Measurements from ENCODE around the gene MMP24. TPM values are rescaled to one million over a fixed set of nuclear protein-coding genes. Genes with fewer than 3 reads are reported as not detected.

The MMP24 gene
- total and polyA plus RNA-seq, 8 donors = 2.0 to 7.3 (median 5.0) TPM

DNA sequence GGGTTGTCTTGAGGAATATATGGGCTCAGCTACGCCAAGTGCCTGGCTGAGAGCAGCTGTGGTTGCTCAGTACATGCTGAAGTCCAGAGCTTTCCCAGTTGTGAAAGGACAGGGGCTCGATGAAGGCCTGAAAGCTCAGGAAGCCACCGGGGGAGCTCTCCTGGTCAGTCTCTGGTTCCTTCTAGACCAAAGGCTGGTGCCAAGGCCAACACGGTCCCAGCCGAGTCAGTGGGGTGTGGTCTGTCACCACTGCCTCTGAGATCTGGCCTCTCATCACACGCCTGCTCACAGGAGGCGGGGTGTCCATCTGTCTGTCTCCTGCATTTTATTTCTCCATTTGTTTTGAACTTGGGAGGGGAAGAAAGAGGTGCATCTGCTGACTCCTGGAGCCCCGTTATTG lies 70.7 kb downstream of the MMP24 start:
- intact Hi-C loops (cut with DNase I) = no loop called here
- Histone ChIP-seq H3K4me3 (no peak overlapping the region), H3K9me3 (no peaks in the 10 kb centered on the region), H3K36me3 (no peaks in the 10 kb centered on the region), H3K27me3 (no peaks in the 10 kb centered on the region), H3K27ac (no peak overlapping the region), H3K4me1 (no peaks in the 10 kb centered on the region)
- TF ChIP-seq, protein P1, sequence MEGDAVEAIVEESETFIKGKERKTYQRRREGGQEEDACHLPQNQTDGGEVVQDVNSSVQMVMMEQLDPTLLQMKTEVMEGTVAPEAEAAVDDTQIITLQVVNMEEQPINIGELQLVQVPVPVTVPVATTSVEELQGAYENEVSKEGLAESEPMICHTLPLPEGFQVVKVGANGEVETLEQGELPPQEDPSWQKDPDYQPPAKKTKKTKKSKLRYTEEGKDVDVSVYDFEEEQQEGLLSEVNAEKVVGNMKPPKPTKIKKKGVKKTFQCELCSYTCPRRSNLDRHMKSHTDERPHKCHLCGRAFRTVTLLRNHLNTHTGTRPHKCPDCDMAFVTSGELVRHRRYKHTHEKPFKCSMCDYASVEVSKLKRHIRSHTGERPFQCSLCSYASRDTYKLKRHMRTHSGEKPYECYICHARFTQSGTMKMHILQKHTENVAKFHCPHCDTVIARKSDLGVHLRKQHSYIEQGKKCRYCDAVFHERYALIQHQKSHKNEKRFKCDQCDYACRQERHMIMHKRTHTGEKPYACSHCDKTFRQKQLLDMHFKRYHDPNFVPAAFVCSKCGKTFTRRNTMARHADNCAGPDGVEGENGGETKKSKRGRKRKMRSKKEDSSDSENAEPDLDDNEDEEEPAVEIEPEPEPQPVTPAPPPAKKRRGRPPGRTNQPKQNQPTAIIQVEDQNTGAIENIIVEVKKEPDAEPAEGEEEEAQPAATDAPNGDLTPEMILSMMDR (IDR thresholded peaks at IDR 0.05) = no peak
- no peak for FAIRE-seq
- DNase-seq = peak in 1 of 6 donors; percentile 6
- WGBS, 2 donors = 40 to 49% methylated on average over 8 of the region's 8 CpGs
- ATAC-seq = peak in 1 of 4 donors; percentile 22

DNA sequence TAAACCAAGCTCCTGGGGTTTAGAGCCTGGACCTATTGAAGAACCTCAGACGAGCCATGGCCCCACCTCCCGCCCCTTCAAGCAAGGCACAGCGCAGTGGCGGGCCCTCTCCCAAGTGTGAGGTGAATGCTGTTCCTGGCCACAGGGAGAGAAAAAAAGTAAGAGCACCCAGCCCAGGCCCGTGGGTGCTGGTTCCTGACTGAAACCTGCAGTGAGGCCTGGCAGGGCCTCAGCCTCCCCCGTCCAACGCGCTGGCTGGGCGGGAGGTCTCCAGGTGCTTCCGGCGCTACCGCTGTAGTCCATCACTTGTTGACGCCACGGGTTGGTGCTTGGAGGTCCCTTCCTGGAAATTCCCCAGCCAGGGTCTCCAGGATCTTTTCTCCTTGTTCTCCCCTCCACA lies 71.2 kb downstream of the MMP24 start:
- no peak for FAIRE-seq
- no peak for ATAC-seq
- WGBS, 2 donors = 75 to 83% methylated on average over 14 of the region's 14 CpGs
- no peaks in the 10 kb centered on the region for H3K4me1 ChIP-seq
- DNase-seq = no peak
- TF ChIP-seq, protein P1 (IDR thresholded peaks at IDR 0.05) = no peak
- H3K4me3 ChIP-seq = no peak overlapping the region
- no peaks in the 10 kb centered on the region for H3K27me3 ChIP-seq
- intact Hi-C loops (cut with DNase I) = no loop called here
- no peak overlapping the region for H3K27ac ChIP-seq
- H3K36me3 ChIP-seq = no peaks in the 10 kb centered on the region
- H3K9me3 ChIP-seq = no peaks in the 10 kb centered on the region

DNA sequence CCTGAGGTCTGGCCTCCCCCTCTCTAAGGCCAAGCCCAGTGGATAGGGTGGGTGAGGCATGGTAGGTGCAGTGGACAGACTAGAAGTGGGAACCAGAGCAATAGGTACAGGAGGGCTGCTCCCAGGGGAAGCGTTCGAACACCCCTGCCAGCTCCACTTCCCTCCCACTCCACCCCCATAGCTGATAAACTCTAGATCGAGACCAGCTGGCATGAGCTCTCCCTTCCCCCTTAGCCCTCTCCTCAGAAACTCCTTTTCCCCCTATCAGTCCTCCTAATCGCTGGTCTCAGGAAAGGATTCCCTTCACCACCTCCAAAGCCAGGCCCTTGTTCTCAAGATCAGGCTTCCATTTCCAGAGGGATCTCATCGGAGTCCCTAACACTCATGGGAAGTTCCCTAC lies 71.8 kb downstream of the MMP24 start:
- FAIRE-seq (no peak), DNase-seq (no peak), ATAC-seq (no peak)
- intact Hi-C loops (cut with DNase I) = no loop called here
- Histone ChIP-seq H3K4me1 (no peaks in the 10 kb centered on the region), H3K4me3 (no peak overlapping the region), H3K27me3 (no peaks in the 10 kb centered on the region), H3K36me3 (no peaks in the 10 kb centered on the region), H3K9me3 (no peaks in the 10 kb centered on the region), H3K27ac (no peak overlapping the region)
- 48 to 50% methylated on average over 3 to 5 of the region's 5 CpGs for WGBS, 2 donors
- TF ChIP-seq, protein P1 (IDR thresholded peaks at IDR 0.05) = no peak

DNA sequence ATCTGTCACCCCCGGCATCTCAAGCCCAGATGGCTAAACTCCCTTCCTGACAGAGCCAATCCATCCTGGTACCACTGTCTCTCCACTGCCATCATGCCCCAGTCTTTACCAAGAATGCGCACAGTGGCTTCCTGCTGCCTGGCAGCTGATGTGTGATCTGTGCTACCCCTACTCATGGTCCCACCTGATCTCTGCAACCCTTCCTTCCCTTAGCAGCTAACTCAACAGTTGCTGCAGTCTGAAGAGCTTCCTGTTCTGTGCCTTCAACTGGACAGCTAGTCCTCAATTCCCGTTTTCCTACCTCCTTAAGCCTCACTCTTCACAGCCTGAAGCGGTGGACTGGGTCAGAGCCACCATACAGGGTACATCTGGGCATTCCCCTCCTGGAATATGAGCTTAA lies 73.3 kb downstream of the MMP24 start:
- H3K27me3 ChIP-seq = no peaks in the 10 kb centered on the region
- DNase-seq = no peak
- no peaks in the 10 kb centered on the region for H3K9me3 ChIP-seq
- no peak for FAIRE-seq
- no peaks in the 10 kb centered on the region for H3K36me3 ChIP-seq
- TF ChIP-seq, protein P1 (IDR thresholded peaks at IDR 0.05) = no peak
- H3K4me1 ChIP-seq = no peaks in the 10 kb centered on the region
- no peak overlapping the region for H3K27ac ChIP-seq
- 70 to 78% methylated on average over 4 of the region's 4 CpGs for WGBS, 2 donors
- no peak overlapping the region for H3K4me3 ChIP-seq
- intact Hi-C loops (cut with DNase I) = loop anchor here in 1 of 3 donors (5.0 kb wide), 1 partner anchor 138 kb away; the partner anchor contains the start of gene GDF5
- no peak for ATAC-seq

DNA sequence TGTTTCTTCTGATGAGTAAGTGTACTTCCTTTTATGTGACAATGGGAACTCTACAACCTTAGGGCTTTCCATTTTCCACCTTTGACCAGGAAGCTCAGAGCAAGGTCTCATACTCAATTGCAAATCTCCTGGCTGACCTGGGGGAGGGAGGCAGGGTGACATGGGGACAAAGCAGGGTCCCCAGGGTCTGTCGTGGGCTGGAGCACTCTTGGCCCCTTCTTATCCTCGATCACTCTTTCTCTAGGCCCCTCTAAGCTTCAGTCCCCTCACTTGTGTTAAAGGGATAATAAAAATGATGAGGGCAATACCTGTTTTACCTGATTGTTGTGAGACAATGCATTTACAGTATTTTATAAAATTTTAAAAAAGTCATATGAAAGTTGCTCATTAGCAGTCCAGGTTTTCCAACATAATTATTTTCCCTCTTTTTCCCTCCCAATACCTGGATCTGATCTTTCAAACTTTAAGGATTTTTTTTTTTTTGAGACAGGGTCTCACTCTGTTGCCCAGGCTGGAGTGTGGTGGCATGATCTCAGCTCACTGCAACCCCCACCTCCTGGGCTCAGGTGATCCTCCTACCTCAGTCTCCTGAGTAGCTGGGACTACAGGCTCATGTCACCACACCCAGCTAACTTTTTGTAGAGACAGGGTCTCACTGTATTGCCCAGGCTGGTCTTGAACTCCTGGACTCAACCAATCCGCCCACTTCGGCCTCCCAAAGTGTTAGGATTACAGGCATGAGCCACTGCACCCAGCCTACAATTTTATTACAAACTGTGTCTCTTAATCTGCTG lies 74.2 kb downstream of the MMP24 start:
- Histone ChIP-seq H3K27ac (no peak overlapping the region), H3K27me3 (no peaks in the 10 kb centered on the region), H3K4me3 (no peak overlapping the region), H3K9me3 (no peaks in the 10 kb centered on the region), H3K36me3 (no peaks in the 10 kb centered on the region), H3K4me1 (no peaks in the 10 kb centered on the region)
- intact Hi-C loops (cut with DNase I) = loop anchor here in 1 of 3 donors (5.0 kb wide), 1 partner anchor 137 kb away; the partner anchor contains the start of gene GDF5
- WGBS, 2 donors = 64 to 81% methylated on average over 4 of the region's 4 CpGs
- ATAC-seq (no peak), FAIRE-seq (no peak), DNase-seq (no peak)
- TF ChIP-seq, protein P1 (IDR thresholded peaks at IDR 0.05) = no peak

Data from pancreas (tissue), 10 donors.